H1 (cell line): ENCODE measurements around the gene NFIA. TPM values are rescaled to one million over a fixed set of nuclear protein-coding genes. Genes with fewer than 3 reads are reported as not detected.

Experiments
- CTCF ChIA-PET: fragments of 300-600 bp; sonication (Branson Sonifier 250); formaldehyde crosslinking; loops from one replicate; lab custom pipeline; 2021; ENCODE audit not compliant: partially characterized antibody; lab: Charles Lee
- POLR2A ChIA-PET: fragments of 300-600 bp; sonication (Branson Sonifier 250); formaldehyde crosslinking; loops from one replicate; lab custom pipeline; 2021; ENCODE audit warnings: inconsistent platforms; ENCODE audit not compliant: partially characterized antibody; lab: Charles Lee
- DNase-seq, 2 experiments: peaks; one replicate each; pipeline versions ENCODE4 v3.0.0 to v3.0.0-alpha.2; 2010 to 2022; ENCODE audit warnings: low spot score in 2 of 2, low read depth in 1 of 2, mixed read lengths in 1 of 2
- FAIRE-seq: peaks from 2 replicates; lab custom pipeline; 2011; peaks lifted over from hg19 to GRCh38; lab: Jason Lieb, UNC
- H2AFZ ChIP-seq: 2 replicates; pipeline ENCODE4 v1.8.1; 2012; ENCODE audit warnings: low read length, inconsistent platforms
- H2AK5ac ChIP-seq: 2 replicates; pipeline ENCODE4 v1.6.1; 2013; ENCODE audit warnings: low read depth, low read length
- H2BK120ac ChIP-seq: replicated peaks from 2 replicates; pipeline ENCODE3; 2013; ENCODE audit warnings: low read depth, low read length, inconsistent platforms
- H2BK12ac ChIP-seq: 2 replicates; pipeline ENCODE4 v1.6.1; 2013; ENCODE audit warnings: low read depth, low read length
- H2BK15ac ChIP-seq: 2 replicates; pipeline ENCODE4 v1.6.1; 2013; ENCODE audit warnings: low read length
- H2BK20ac ChIP-seq: 2 replicates; pipeline ENCODE4 v1.6.1; 2013; ENCODE audit warnings: low read length
- H2BK5ac ChIP-seq: 2 replicates; pipeline ENCODE4 v1.6.1; 2013; ENCODE audit warnings: low read depth, low read length
- H3K14ac ChIP-seq: 2 replicates; pipeline ENCODE4 v1.6.1; 2013; ENCODE audit warnings: inconsistent platforms; ENCODE audit not compliant: insufficient read length
- H3K18ac ChIP-seq: 2 replicates; pipeline ENCODE4 v1.6.1; 2013; ENCODE audit warnings: low read length; ENCODE audit errors: extremely low read depth
- H3K23ac ChIP-seq: 2 replicates; pipeline ENCODE4 v1.6.1; 2013; ENCODE audit warnings: inconsistent platforms; ENCODE audit not compliant: insufficient read length
- H3K23me2 ChIP-seq: 2 replicates; pipeline ENCODE4 v1.6.1; 2013; ENCODE audit warnings: low read depth, low read length
- H3K27ac ChIP-seq: 2 replicates; pipeline ENCODE4 v1.6.1; 2011; ENCODE audit warnings: low read depth, low read length, inconsistent platforms
- H3K27me3 ChIP-seq, 4 experiments: replicated peaks in 1 of 4; 1 replicate in 1 of 4; 2 replicates in 3 of 4; pipeline versions ENCODE4 v1.6.1 to v1.8.1; 2011 to 2013; ENCODE audit warnings: low read length in 3 of 4, mild to moderate bottlenecking in 3 of 4, inconsistent platforms in 2 of 4, mixed read lengths in 2 of 4, moderate library complexity in 1 of 4; ENCODE audit not compliant: control insufficient read depth in 3 of 4, insufficient read depth in 3 of 4; ENCODE audit errors: extremely low read depth in 1 of 4
- H3K36me3 ChIP-seq, 4 experiments: 2 replicates each; pipeline versions ENCODE4 v1.6.1 to v1.8.1; 2011 to 2013; ENCODE audit warnings: mild to moderate bottlenecking in 4 of 4, low read length in 3 of 4, moderate library complexity in 2 of 4, control low read depth in 1 of 4, inconsistent platforms in 1 of 4; ENCODE audit not compliant: insufficient read depth in 4 of 4, control insufficient read depth in 2 of 4
- H3K4ac ChIP-seq: replicated peaks from 2 replicates; pipeline ENCODE3; 2013; ENCODE audit warnings: low read length, low read depth, mixed read lengths, inconsistent platforms; ENCODE audit not compliant: insufficient read length
- H3K4me1 ChIP-seq, 4 experiments: replicated peaks in 1 of 4; 1 replicate in 1 of 4; 2 replicates in 3 of 4; pipeline versions ENCODE4 v1.6.1 to v1.8.1; 2011 to 2013; ENCODE audit warnings: low read length in 3 of 4, inconsistent platforms in 2 of 4, mixed read lengths in 1 of 4; ENCODE audit not compliant: insufficient read depth in 4 of 4, control insufficient read depth in 3 of 4
- H3K4me2 ChIP-seq, 2 experiments: 2 replicates each; pipeline versions ENCODE4 v1.6.1 to v1.8.1; 2011 to 2013; ENCODE audit warnings: low read depth in 2 of 2, low read length in 2 of 2, control low read depth in 1 of 2, inconsistent platforms in 1 of 2, mild to moderate bottlenecking in 1 of 2; ENCODE audit not compliant: insufficient read depth in 1 of 2
- H3K4me3 ChIP-seq, 4 experiments: fragments of 200-600, 300-600 bp in 1 of 4; sonication (generic), shearing (Covaris generic), sonication (Bioruptor Twin) in 1 of 4; 2 replicates each; pipeline versions ENCODE4 v1.5.1 to v1.8.1; 2011 to 2016; ENCODE audit warnings: low read length in 4 of 4, low read depth in 3 of 4, control low read depth in 2 of 4, inconsistent platforms in 2 of 4, mild to moderate bottlenecking in 2 of 4, mixed read lengths in 1 of 4, moderate library complexity in 1 of 4; ENCODE audit not compliant: insufficient read depth in 2 of 4; ENCODE audit errors: extremely low read depth in 1 of 4
- H3K56ac ChIP-seq: replicated peaks from 2 replicates; pipeline ENCODE3; 2013; ENCODE audit warnings: low read depth, mild to moderate bottlenecking, mixed read lengths, low read length, inconsistent platforms; ENCODE audit not compliant: insufficient read length
- H3K79me1 ChIP-seq: 2 replicates; pipeline ENCODE4 v1.6.1; 2013; ENCODE audit warnings: low read depth, low read length, control low read depth
- H3K79me2 ChIP-seq, 2 experiments: 2 replicates each; pipeline versions ENCODE4 v1.6.1 to v1.8.1; 2012 to 2013; ENCODE audit warnings: low read length in 2 of 2, mild to moderate bottlenecking in 2 of 2, inconsistent platforms in 1 of 2; ENCODE audit not compliant: insufficient read depth in 2 of 2, control insufficient read depth in 1 of 2
- H3K9ac ChIP-seq, 4 experiments: replicated peaks in 1 of 4; 1 replicate in 1 of 4; 2 replicates in 3 of 4; pipeline versions ENCODE4 v1.6.1 to v1.8.1; 2011 to 2013; ENCODE audit warnings: low read depth in 3 of 4, low read length in 3 of 4, control low read depth in 2 of 4, mild to moderate bottlenecking in 2 of 4, moderate library complexity in 2 of 4, inconsistent platforms in 1 of 4; ENCODE audit errors: extremely low read depth in 1 of 4
- H3K9me3 ChIP-seq, 2 experiments: 2 replicates each; pipeline versions ENCODE4 v1.6.1 to v1.8.1; 2012 to 2013; ENCODE audit warnings: mild to moderate bottlenecking in 2 of 2, moderate library complexity in 2 of 2, control low read depth in 1 of 2, inconsistent platforms in 1 of 2, low read depth in 1 of 2, low read length in 1 of 2, mixed read lengths in 1 of 2; ENCODE audit not compliant: insufficient read depth in 2 of 2
- H4K20me1 ChIP-seq, 2 experiments: replicated peaks in 1 of 2; 2 replicates each; pipeline versions ENCODE3 to v1.8.1; 2011 to 2013; ENCODE audit warnings: inconsistent platforms in 2 of 2, low read length in 2 of 2, mild to moderate bottlenecking in 1 of 2; ENCODE audit not compliant: insufficient read depth in 2 of 2, control insufficient read depth in 1 of 2
- H4K5ac ChIP-seq: 2 replicates; pipeline ENCODE4 v1.6.1; 2013; ENCODE audit warnings: low read length, low read depth, mixed read lengths, inconsistent platforms; ENCODE audit not compliant: insufficient read length
- H4K8ac ChIP-seq: 2 replicates; pipeline ENCODE4 v1.8.0; 2013; ENCODE audit warnings: mild to moderate bottlenecking, moderate library complexity, low read length, inconsistent platforms; ENCODE audit not compliant: insufficient read depth; ENCODE audit errors: extremely low read depth
- H4K91ac ChIP-seq: replicated peaks from 2 replicates; pipeline ENCODE3; 2013; ENCODE audit warnings: low read length, mixed read lengths, inconsistent platforms; ENCODE audit not compliant: insufficient read length
- BCL11A ChIP-seq, 2 experiments: IDR thresholded peaks; one replicate each; pipeline ENCODE4 v1.6.1; 2011; ENCODE audit warnings: low read depth in 2 of 2, low read length in 2 of 2, mild to moderate bottlenecking in 2 of 2
- CBX5 ChIP-seq: fragments of 300-800, 300-1000 bp; sonication (generic); IDR thresholded peaks from 2 replicates; pipeline ENCODE4 v1.7.1; 2016; ENCODE audit warnings: antibody characterized with exemption, low read length, low read depth
- CEBPB ChIP-seq: IDR thresholded peaks from 2 replicates; pipeline ENCODE4 v1.6.1; 2012; ENCODE audit warnings: low read depth, low read length
- CHD1 ChIP-seq: IDR thresholded peaks from 2 replicates; pipeline ENCODE4 v1.6.1; 2012; ENCODE audit warnings: low read depth, low read length, improper control_type of control experiment
- EP300 ChIP-seq, 2 experiments: IDR thresholded peaks; 1 replicate in 1 of 2; 2 replicates in 1 of 2; pipeline ENCODE4 v1.6.1; 2011 to 2012; ENCODE audit warnings: low read depth in 2 of 2, low read length in 2 of 2, mild to moderate bottlenecking in 2 of 2, borderline replicate concordance in 1 of 2, inconsistent platforms in 1 of 2, moderate library complexity in 1 of 2
- EZH2 ChIP-seq: fragments of 200-600 bp; sonication (generic); IDR thresholded peaks from 2 replicates; pipeline ENCODE4 v1.7.1; 2012; ENCODE audit warnings: low read depth, mild to moderate bottlenecking, moderate library complexity, low read length, inconsistent platforms; ENCODE audit not compliant: severe bottlenecking
- FOSL1 ChIP-seq: IDR thresholded peaks from 2 replicates; pipeline ENCODE4 v1.6.1; 2011; ENCODE audit warnings: mild to moderate bottlenecking, low read depth, low read length, moderate library complexity; ENCODE audit not compliant: insufficient read depth
- HDAC6 ChIP-seq: IDR thresholded peaks from one replicate; pipeline ENCODE4 v1.7.1; 2012; ENCODE audit warnings: low read depth, mild to moderate bottlenecking, inconsistent platforms, low read length, moderate library complexity
- KDM4A ChIP-seq: IDR thresholded peaks from one replicate; pipeline ENCODE4 v1.7.1; 2012; ENCODE audit warnings: low read depth, mild to moderate bottlenecking, moderate library complexity, low read length, inconsistent platforms; ENCODE audit not compliant: severe bottlenecking
- POLR2A ChIP-seq, 2 experiments: IDR thresholded peaks; 1 replicate in 1 of 2; 2 replicates in 1 of 2; pipeline ENCODE4 v1.6.1; 2011; ENCODE audit warnings: low read depth in 2 of 2, low read length in 2 of 2, mild to moderate bottlenecking in 2 of 2; ENCODE audit errors: control extremely low read depth in 1 of 2
- POU5F1 ChIP-seq: IDR thresholded peaks from 2 replicates; pipeline ENCODE4 v1.6.1; 2011; ENCODE audit warnings: low read depth, mild to moderate bottlenecking, low read length, moderate library complexity
- RNF2 ChIP-seq: fragments of 200-900, 300-1000 bp; sonication (generic); IDR thresholded peaks from 2 replicates; pipeline ENCODE4 v1.7.1; 2016; ENCODE audit warnings: borderline replicate concordance, low read depth, mild to moderate bottlenecking, antibody characterized with exemption, low read length; ENCODE audit not compliant: poor library complexity, severe bottlenecking; ENCODE audit errors: missing control alignments
- RXRA ChIP-seq: IDR thresholded peaks from 2 replicates; pipeline ENCODE4 v1.6.1; 2011; ENCODE audit warnings: low read depth, mild to moderate bottlenecking, low read length, moderate library complexity; ENCODE audit not compliant: insufficient read depth
- SP2 ChIP-seq: IDR thresholded peaks from 2 replicates; pipeline ENCODE4 v1.6.1; 2012; ENCODE audit warnings: mild to moderate bottlenecking, low read length, inconsistent platforms
- TBP ChIP-seq: IDR thresholded peaks from 2 replicates; pipeline ENCODE4 v1.6.1; 2011; ENCODE audit warnings: low read depth, low read length, improper control_type of control experiment
- WGBS, 2 experiments: shearing (Covaris generic) in 1 of 2; methylation state at CpG; one replicate each; pipeline versions ENCODE4 v1.1.6 to v1.1.7; 2013 to 2015; ENCODE audit warnings: low lambda C conversion rate in 2 of 2, mixed read lengths in 2 of 2, inconsistent platforms in 1 of 2, low coverage in 1 of 2, missing lambda C conversion rate in 1 of 2; ENCODE audit not compliant: insufficient replicate concordance in 2 of 2, insufficient coverage in 1 of 2, insufficient read length in 1 of 2; ENCODE audit errors: extremely low coverage in 1 of 2, missing lambda C conversion rate in 1 of 2; 5-methylcytosine and 5-hydroxymethylcytosine counted together
- polyA plus RNA-seq, 7 experiments: library from polyadenylated mRNA; depleted of rRNA in 3 of 7; stranded (reverse) in 5 of 7; unstranded in 2 of 7; fragments of >200 nt in 5 of 7; fragments of 200-250 nt in 2 of 7; gene quantifications; 1 replicate in 5 of 7; 2 replicates in 1 of 7; 4 replicates in 1 of 7; pipeline versions ENCODE4 v1.2.1 to v1.2.3, GENCODE V29; 2011 to 2013; ENCODE audit warnings: missing spikeins in 2 of 7, mixed read lengths in 2 of 7
- total RNA-seq: library from RNA; stranded (reverse); fragmentation: NEBNext Ultra II Directional; extraction: Animal tissue kit (Norgen Biotek cat#: 25700); gene quantifications from 2 replicates; pipeline ENCODE4 v1.2.1, GENCODE V29; 2021

The NFIA gene
- total and polyA plus RNA-seq, 2 of the 8 experiments (the other 6 are each of a cell fraction or from before 2014, with no cell fraction given), result 1.8 to 2.3 TPM

GRCh38 chr1:61341426-61341825 is 259.1 kb downstream of the NFIA start:
- Histone ChIP-seq H3K14ac (no peak overlapping the region), H2BK120ac (no peak overlapping the region), H4K8ac (no peak overlapping the region), H2BK5ac (no peak overlapping the region), H3K4me1 (peaks cover 0 to 12% (median 11%) of the 10 kb centered on the region in 4 experiments; a peak in 5 of 7 replicates), H3K79me2 (no peaks in the 10 kb centered on the region), H2AK5ac (no peak overlapping the region), H4K20me1 (no peaks in the 10 kb centered on the region), H3K79me1 (no peaks in the 10 kb centered on the region), H3K9me3 (peaks cover 6 to 7% of the 10 kb centered on the region in 2 experiments; a peak in 2 of 4 replicates), H2AFZ (no peak overlapping the region), H3K56ac (no peak overlapping the region), H3K23me2 (no peaks in the 10 kb centered on the region), H3K4me2 (no peak overlapping the region), H3K23ac (no peak overlapping the region), H2BK20ac (no peak overlapping the region), H3K9ac (no peak overlapping the region), H3K4ac (no peak overlapping the region), H3K27me3 (no peaks in the 10 kb centered on the region), H3K36me3 (no peaks in the 10 kb centered on the region; a peak in 1 of 8 replicates), H3K18ac (no peak overlapping the region), H4K91ac (no peak overlapping the region), H3K27ac (no peak overlapping the region), H3K4me3 (no peak overlapping the region), H2BK15ac (no peak overlapping the region), H2BK12ac (no peak overlapping the region), H4K5ac (no peak overlapping the region)
- DNase-seq (no peak), FAIRE-seq (no peak)
- CTCF ChIA-PET, result no interaction called here
- 95% methylated on average over 6 of the region's 6 CpGs; no CpG with 5 or more reads in 1 of the 2 experiments for WGBS, 2 experiments
- POLR2A ChIA-PET, result no interaction called here
- TF ChIP-seq FOSL1 (no peak), POLR2A (IDR thresholded peaks at IDR 0.05; ENCODE audit: control extremely low read depth in 1 of 2, low read depth in 2 of 2, low read length in 2 of 2) (no peak), EZH2 (no peak), CBX5 (no peak), HDAC6 (no peak), TBP (no peak), RNF2 (no peak), CHD1 (no peak), EP300 (IDR thresholded peaks at IDR 0.05; ENCODE audit: borderline replicate concordance in 1 of 2, low read depth in 2 of 2, low read length in 2 of 2) (no peak), POU5F1 (no peak), KDM4A (no peak), CEBPB (no peak), SP2 (no peak), BCL11A (IDR thresholded peaks at IDR 0.05; ENCODE audit: low read depth in 2 of 2, low read length in 2 of 2) (no peak), RXRA (no peak)
